Keratinocyte (primary cell): ENCODE results near the gene BMAL2. TPM values are rescaled to one million over a fixed set of nuclear protein-coding genes. Genes with fewer than 3 reads are reported as not detected.

Experiments used
- DNase-seq: peaks from one replicate; pipeline ENCODE4 v3.0.0-alpha.2; 2011; ENCODE audit warnings: low read depth, missing footprints, low spot score
- FAIRE-seq: peaks from 2 replicates; lab custom pipeline; 2011; peaks lifted over from hg19 to GRCh38; lab: Jason Lieb, UNC
- H2AFZ ChIP-seq: 2 replicates; pipeline ENCODE4 v1.6.0; 2012; ENCODE audit warnings: low read length, control low read depth, inconsistent platforms; ENCODE audit not compliant: control insufficient read depth
- H3K27ac ChIP-seq: 2 replicates; pipeline ENCODE4 v1.5.1; 2011; ENCODE audit warnings: low read length; ENCODE audit not compliant: control insufficient read depth, insufficient read depth
- H3K27me3 ChIP-seq: 3 replicates; pipeline ENCODE4 v1.6.0; 2011; ENCODE audit warnings: low read length; ENCODE audit not compliant: control insufficient read depth, insufficient read depth; ENCODE audit errors: extremely low read depth
- H3K36me3 ChIP-seq, 2 experiments: 2 replicates in 1 of 2; 3 replicates in 1 of 2; pipeline ENCODE4 v1.5.1; 2011; ENCODE audit warnings: low read length in 2 of 2, mild to moderate bottlenecking in 1 of 2; ENCODE audit not compliant: control insufficient read depth in 2 of 2, insufficient read depth in 2 of 2; ENCODE audit errors: extremely low read depth in 1 of 2
- H3K4me1 ChIP-seq: 3 replicates; pipeline ENCODE4 v1.5.1; 2011; ENCODE audit warnings: low read length; ENCODE audit not compliant: control insufficient read depth, insufficient read depth; ENCODE audit errors: extremely low read depth
- H3K4me2 ChIP-seq: 3 replicates; pipeline ENCODE4 v1.6.0; 2011; ENCODE audit warnings: low read depth, low read length; ENCODE audit not compliant: control insufficient read depth, insufficient read depth; ENCODE audit errors: extremely low read depth
- H3K4me3 ChIP-seq, 3 experiments: fragments of 200-600 bp in 1 of 3; sonication (generic) in 1 of 3; 2 replicates in 2 of 3; 3 replicates in 1 of 3; pipeline ENCODE4 v1.5.1; 2011 to 2016; ENCODE audit warnings: low read length in 3 of 3, mild to moderate bottlenecking in 3 of 3, control low read depth in 2 of 3, inconsistent platforms in 1 of 3, low read depth in 1 of 3, mixed read lengths in 1 of 3, mixed run types in 1 of 3, moderate library complexity in 1 of 3; ENCODE audit not compliant: control insufficient read depth in 2 of 3, insufficient read depth in 2 of 3; ENCODE audit errors: extremely low read depth in 1 of 3
- H3K79me2 ChIP-seq: 2 replicates; pipeline ENCODE4 v1.6.0; 2012; ENCODE audit warnings: low read length; ENCODE audit not compliant: control insufficient read depth, insufficient read depth
- H3K9ac ChIP-seq: 3 replicates; pipeline ENCODE4 v1.6.0; 2011; ENCODE audit warnings: low read length; ENCODE audit not compliant: control insufficient read depth, insufficient read depth; ENCODE audit errors: extremely low read depth
- H3K9me1 ChIP-seq: 3 replicates; pipeline ENCODE4 v1.6.0; 2011; ENCODE audit warnings: low read length; ENCODE audit not compliant: control insufficient read depth, insufficient read depth; ENCODE audit errors: extremely low read depth
- H3K9me3 ChIP-seq: 2 replicates; pipeline ENCODE4 v1.5.1; 2012; ENCODE audit warnings: low read depth, low read length; ENCODE audit not compliant: control insufficient read depth
- H4K20me1 ChIP-seq: 3 replicates; pipeline ENCODE4 v1.6.0; 2011; ENCODE audit warnings: low read length; ENCODE audit not compliant: control insufficient read depth, insufficient read depth; ENCODE audit errors: extremely low read depth
- CTCF ChIP-seq, 3 experiments: IDR thresholded peaks in 1 of 3; conservative IDR thresholded peaks in 1 of 3; optimal IDR thresholded peaks in 1 of 3; 2 replicates in 2 of 3; 3 replicates in 1 of 3; pipeline versions ENCODE3 to v1.5.1; 2011; ENCODE audit warnings: low read length in 3 of 3, mild to moderate bottlenecking in 3 of 3, moderate library complexity in 2 of 3, control low read depth in 1 of 3, inconsistent platforms in 1 of 3; ENCODE audit not compliant: insufficient read depth in 2 of 3; ENCODE audit errors: extremely low read depth in 1 of 3
- EZH2 ChIP-seq: IDR thresholded peaks from one replicate; pipeline ENCODE4 v1.6.1; 2012; ENCODE audit warnings: inconsistent platforms, mild to moderate bottlenecking, low read length, moderate library complexity
- dilution Hi-C: fragments of 300-500 bp; cut with MboI; formaldehyde crosslinking; loops from one replicate; pipeline ENCODE4 v1.7.0; 2020; ENCODE audit warnings: low sequenced_read_pairs; ENCODE audit not compliant: extremely low pct_ligation_motif_present
- polyA plus RNA-seq, 5 experiments: library from polyadenylated mRNA; depleted of rRNA in 3 of 5; stranded (reverse) in 3 of 5; stranded (forward) in 1 of 5; unstranded in 1 of 5; fragments of >200 nt; gene quantifications; 1 replicate in 1 of 5; 2 replicates in 3 of 5; 3 replicates in 1 of 5; pipeline versions ENCODE4 v1.2.1 to v1.2.3, GENCODE V29; 2011 to 2012; ENCODE audit warnings: missing spikeins in 2 of 5, low read depth in 1 of 5, low replicate concordance in 1 of 5

The BMAL2 gene
- polyA plus RNA-seq, 1 donor (not counting 4 experiments of a cell fraction or from before 2014, with no cell fraction given), result 33.6 TPM

- peak overlapping the region; percentile 91 for H3K4me2 ChIP-seq
- H3K79me2 ChIP-seq, result peaks cover 79% of the 10 kb centered on the region
- peaks cover 0 to 1% of the 10 kb centered on the region in 2 experiments for H3K36me3 ChIP-seq
- no peak overlapping the region for H3K4me3 ChIP-seq
- no peaks in the 10 kb centered on the region for H4K20me1 ChIP-seq
- dilution Hi-C loops, result no loop called here
- H3K9me1 ChIP-seq, result no peaks in the 10 kb centered on the region
- no peak for DNase-seq
- H3K4me1 ChIP-seq, result peaks cover 68% of the 10 kb centered on the region
- H2AFZ ChIP-seq, result no peak overlapping the region
- FAIRE-seq, result no peak
- TF ChIP-seq CTCF (optimal IDR thresholded peaks at IDR 0.05 in 1 of 3, IDR thresholded peaks at IDR 0.05 in 1 of 3, conservative IDR thresholded peaks at IDR 0.05 in 1 of 3; ENCODE audit: extremely low read depth in 1 of 3, insufficient read depth in 2 of 3, low read length in 3 of 3), result no peak
- TF ChIP-seq EZH2, result no peak
- peak overlapping the region; percentile 97 for H3K27ac ChIP-seq
- no peaks in the 10 kb centered on the region for H3K27me3 ChIP-seq
- H3K9me3 ChIP-seq, result no peaks in the 10 kb centered on the region
- H3K9ac ChIP-seq, result peak overlapping the region; percentile 91
Measured at GRCh38 chr12:27336282-27336653, 3.6 kb downstream of the BMAL2 start.

GRCh38 chr12:27337376-27337775 lies 4.7 kb downstream of the BMAL2 start:
- FAIRE-seq, result no peak
- H3K27ac ChIP-seq, result peak overlapping the region; percentile 97
- no peaks in the 10 kb centered on the region for H4K20me1 ChIP-seq
- no peak overlapping the region for H3K4me3 ChIP-seq
- dilution Hi-C loops, result no loop called here
- H3K9me3 ChIP-seq, result no peaks in the 10 kb centered on the region
- no peak overlapping the region for H2AFZ ChIP-seq
- H3K9me1 ChIP-seq, result no peaks in the 10 kb centered on the region
- H3K4me2 ChIP-seq, result peak overlapping the region; percentile 13
- TF ChIP-seq CTCF (optimal IDR thresholded peaks at IDR 0.05 in 1 of 3, IDR thresholded peaks at IDR 0.05 in 1 of 3, conservative IDR thresholded peaks at IDR 0.05 in 1 of 3; ENCODE audit: extremely low read depth in 1 of 3, insufficient read depth in 2 of 3, low read length in 3 of 3) (no peak), EZH2 (no peak)
- DNase-seq, result no peak
- H3K36me3 ChIP-seq, result peaks cover 0 to 1% of the 10 kb centered on the region in 2 experiments
- H3K79me2 ChIP-seq, result peaks cover 88% of the 10 kb centered on the region
- H3K27me3 ChIP-seq, result no peaks in the 10 kb centered on the region
- H3K9ac ChIP-seq, result no peak overlapping the region
- H3K4me1 ChIP-seq, result peaks cover 69% of the 10 kb centered on the region
